Smooth muscle cell (in vitro differentiated cells): Measurements from ENCODE around the gene SOX21. TPM values are rescaled to one million over a fixed set of nuclear protein-coding genes. Genes with fewer than 3 reads are reported as not detected.

Experiments
- DNase-seq: peaks from one replicate; lab custom pipeline; 2025; ENCODE audit not compliant: unreplicated experiment; lab: John Stamatoyannopoulos, UW
- H2AFZ ChIP-seq: fragments of 200-600 bp; sonication (generic); 2 replicates; pipeline ENCODE4 v1.6.0; 2016; ENCODE audit warnings: antibody characterized with exemption, low read depth, mild to moderate bottlenecking
- H3F3A ChIP-seq: fragments of 200-600 bp; sonication (generic); 2 replicates; pipeline ENCODE4 v1.6.0; 2017; ENCODE audit warnings: antibody characterized with exemption, low read depth
- H3K27ac ChIP-seq: fragments of 200-600 bp; sonication (generic); 2 replicates; pipeline ENCODE4 v1.5.1; 2016; ENCODE audit warnings: low read depth, mild to moderate bottlenecking
- H3K27me3 ChIP-seq: fragments of 200-600 bp; sonication (generic); 2 replicates; pipeline ENCODE4 v1.6.1; 2016; ENCODE audit warnings: low read depth, mild to moderate bottlenecking
- H3K36me3 ChIP-seq: fragments of 200-600 bp; sonication (generic); 2 replicates; pipeline ENCODE4 v1.5.1; 2016; ENCODE audit warnings: low read depth
- H3K4me1 ChIP-seq: fragments of 200-600 bp; sonication (generic); 2 replicates; pipeline ENCODE4 v1.5.1; 2016; ENCODE audit warnings: low read depth
- H3K4me2 ChIP-seq: fragments of 200-600 bp; sonication (generic); 2 replicates; pipeline ENCODE4 v1.6.0; 2016; ENCODE audit warnings: mild to moderate bottlenecking
- H3K4me3 ChIP-seq: fragments of 200-600 bp; sonication (generic); 2 replicates; pipeline ENCODE4 v1.5.1; 2016; ENCODE audit warnings: mild to moderate bottlenecking
- H3K79me2 ChIP-seq: fragments of 200-600 bp; sonication (generic); 2 replicates; pipeline ENCODE4 v1.6.0; 2016; ENCODE audit warnings: low read depth, mild to moderate bottlenecking
- H3K9ac ChIP-seq: fragments of 200-600 bp; sonication (generic); 2 replicates; pipeline ENCODE4 v1.6.0; 2016; ENCODE audit warnings: low read depth
- H3K9me3 ChIP-seq: fragments of 200-600 bp; sonication (generic); replicated peaks from 2 replicates; pipeline ENCODE4 v1.5.1; 2016; ENCODE audit warnings: low read depth
- H4K20me1 ChIP-seq: fragments of 200-600 bp; sonication (generic); 2 replicates; pipeline ENCODE4 v1.6.0; 2016; ENCODE audit warnings: low read depth
- WGBS: methylation state at CpG from one replicate; pipeline ENCODE4 v1.1.7; 2016; ENCODE audit warnings: low lambda C conversion rate; 5-methylcytosine and 5-hydroxymethylcytosine counted together
- polyA plus RNA-seq: library from polyadenylated mRNA; unstranded; fragments of >200 nt; fragmentation: Nextera tagmentation; extraction: Ambion mirVana; gene quantifications from 2 replicates; pipeline ENCODE4 v1.2.1, GENCODE V29; 2016
- total RNA-seq: library from RNA; depleted of rRNA; stranded (reverse); fragments of >200 nt; gene quantifications from 2 replicates; pipeline ENCODE4 v1.2.3, GENCODE V29; 2014
- TF ChIP-seq, protein P1 (sequence below): fragments of 200-600 bp; sonication (generic); IDR thresholded peaks from 2 replicates; pipeline ENCODE4 v1.5.1; 2017; ENCODE audit warnings: borderline replicate concordance, mild to moderate bottlenecking, antibody characterized with exemption; ENCODE audit not compliant: insufficient read depth, poor library complexity, severe bottlenecking

SOX21 gene
- total and polyA plus RNA-seq, 2 experiments from 2014 or later: not detected

DNA sequence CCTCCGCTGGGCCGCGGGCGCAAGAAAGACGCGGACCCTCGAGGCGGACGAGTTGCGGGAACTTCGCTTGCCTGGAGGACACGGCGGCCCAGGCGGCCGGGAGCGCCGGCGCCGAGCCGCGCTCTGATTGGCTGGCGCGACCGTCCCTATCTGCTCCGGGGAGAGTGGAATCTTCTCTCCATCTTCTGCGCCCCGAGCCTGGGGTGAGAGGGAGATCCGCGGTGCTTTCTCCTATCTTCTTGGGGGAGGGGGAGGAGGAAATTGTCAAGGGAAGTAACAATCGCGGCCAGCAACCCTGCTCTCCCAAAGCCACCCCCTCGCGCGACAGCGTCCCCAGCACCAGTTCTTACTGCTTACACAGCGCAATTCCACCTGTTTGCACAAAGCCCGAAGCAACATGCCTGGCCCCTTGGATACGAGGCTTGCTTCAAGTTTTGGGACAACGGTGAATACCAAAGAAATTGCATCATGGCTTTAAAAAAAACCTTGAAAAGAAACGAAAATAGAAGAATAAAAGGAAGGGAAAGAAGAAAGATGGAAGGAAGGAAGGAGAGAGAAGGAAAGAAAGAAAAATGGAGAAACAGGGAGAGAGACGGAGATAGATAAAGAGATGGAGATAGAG lies 4.8 kb downstream of the SOX21 start:
- no peak overlapping the region for H3K27ac ChIP-seq
- no peaks in the 10 kb centered on the region for H3K36me3 ChIP-seq
- no peak for DNase-seq
- under 1% methylated on average over 30 of the region's 41 CpGs for WGBS
- H4K20me1 ChIP-seq: peaks cover 3% of the 10 kb centered on the region
- H3K79me2 ChIP-seq: no peaks in the 10 kb centered on the region
- peaks cover 13% of the 10 kb centered on the region for H3K4me1 ChIP-seq
- TF ChIP-seq, protein P1, sequence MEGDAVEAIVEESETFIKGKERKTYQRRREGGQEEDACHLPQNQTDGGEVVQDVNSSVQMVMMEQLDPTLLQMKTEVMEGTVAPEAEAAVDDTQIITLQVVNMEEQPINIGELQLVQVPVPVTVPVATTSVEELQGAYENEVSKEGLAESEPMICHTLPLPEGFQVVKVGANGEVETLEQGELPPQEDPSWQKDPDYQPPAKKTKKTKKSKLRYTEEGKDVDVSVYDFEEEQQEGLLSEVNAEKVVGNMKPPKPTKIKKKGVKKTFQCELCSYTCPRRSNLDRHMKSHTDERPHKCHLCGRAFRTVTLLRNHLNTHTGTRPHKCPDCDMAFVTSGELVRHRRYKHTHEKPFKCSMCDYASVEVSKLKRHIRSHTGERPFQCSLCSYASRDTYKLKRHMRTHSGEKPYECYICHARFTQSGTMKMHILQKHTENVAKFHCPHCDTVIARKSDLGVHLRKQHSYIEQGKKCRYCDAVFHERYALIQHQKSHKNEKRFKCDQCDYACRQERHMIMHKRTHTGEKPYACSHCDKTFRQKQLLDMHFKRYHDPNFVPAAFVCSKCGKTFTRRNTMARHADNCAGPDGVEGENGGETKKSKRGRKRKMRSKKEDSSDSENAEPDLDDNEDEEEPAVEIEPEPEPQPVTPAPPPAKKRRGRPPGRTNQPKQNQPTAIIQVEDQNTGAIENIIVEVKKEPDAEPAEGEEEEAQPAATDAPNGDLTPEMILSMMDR: no peak
- peaks cover 97% of the 10 kb centered on the region for H3K27me3 ChIP-seq
- peak overlapping the region; percentile 31 for H3K4me2 ChIP-seq
- H3K9me3 ChIP-seq: no peaks in the 10 kb centered on the region
- peak overlapping the region; percentile 8 for H3K4me3 ChIP-seq
- H3K9ac ChIP-seq: no peak overlapping the region
- no peaks in the 10 kb centered on the region for H3F3A ChIP-seq
- H2AFZ ChIP-seq: no peak overlapping the region

DNA sequence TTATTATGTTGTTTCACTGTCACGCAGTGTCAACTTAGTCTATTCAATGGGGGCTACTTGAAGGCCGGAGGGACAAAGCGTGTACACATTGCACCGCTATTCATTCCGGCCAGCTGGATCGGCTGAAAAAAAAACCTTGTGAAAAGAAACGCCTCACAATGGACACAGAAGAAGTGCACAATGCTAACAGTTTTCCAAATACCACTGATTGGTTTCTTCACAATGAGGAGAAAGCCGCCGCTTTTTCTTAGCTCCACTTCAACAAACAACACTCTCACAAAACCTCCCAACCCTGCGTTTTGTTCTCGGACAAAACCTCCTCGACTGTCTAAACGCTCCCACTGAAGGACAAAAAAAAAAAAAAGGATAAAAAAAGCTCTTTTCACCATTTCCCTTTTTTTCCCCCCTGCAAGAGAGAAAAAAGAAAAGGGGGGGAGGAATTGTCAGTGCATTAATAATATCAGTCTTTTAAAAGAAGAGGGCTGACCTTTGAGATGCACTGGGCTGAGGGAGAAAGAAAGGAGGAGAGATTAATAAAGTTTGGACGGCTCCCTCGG lies 5.4 kb downstream of the SOX21 start:
- Histone ChIP-seq H3F3A (no peaks in the 10 kb centered on the region), H3K4me2 (peak overlapping the region; percentile 31)
- 5% methylated on average over 15 of the region's 15 CpGs for WGBS

DNA sequence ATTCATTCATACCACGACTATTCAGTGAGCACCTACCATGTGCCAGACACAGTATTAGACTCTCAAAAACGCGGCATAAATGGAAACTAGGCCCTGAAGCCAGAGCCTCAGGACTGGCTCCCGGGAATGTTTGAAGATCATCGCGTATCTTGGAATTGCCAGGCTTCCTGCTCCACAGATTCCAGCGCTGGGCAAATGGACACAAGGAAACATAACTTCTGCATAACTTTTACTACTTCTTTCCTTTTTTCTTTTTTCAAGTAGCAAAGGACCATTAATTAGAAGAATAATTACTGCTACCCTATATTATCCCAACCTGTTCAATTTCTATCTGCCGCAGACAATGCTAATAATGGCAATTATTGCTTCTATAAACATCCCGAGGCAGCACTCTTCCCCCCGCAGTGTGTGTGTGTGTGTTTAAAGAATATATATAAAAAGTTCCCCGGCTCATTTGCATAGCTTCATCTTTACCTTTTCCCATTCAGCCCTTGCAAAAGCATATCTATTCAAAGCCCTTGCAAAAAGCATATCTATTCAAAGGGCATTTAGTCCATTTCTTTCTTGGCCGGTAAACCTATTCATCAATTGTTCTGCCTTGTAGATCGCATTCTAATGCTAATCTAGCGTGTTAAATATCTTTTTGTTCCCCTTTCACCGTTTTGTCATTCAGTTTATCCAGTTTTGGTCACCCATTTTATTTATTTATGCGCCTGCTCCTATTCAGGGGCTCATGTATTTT lies 6.1 kb downstream of the SOX21 start:
- TF ChIP-seq, protein P1: no peak
- H3K4me2 ChIP-seq: no peak overlapping the region
- no peak overlapping the region for H3K9ac ChIP-seq

More for the DNA sequence above, 5.4 kb downstream of the SOX21 start:
- no peak overlapping the region for H2AFZ ChIP-seq
- H3K27ac ChIP-seq: no peak overlapping the region
- no peaks in the 10 kb centered on the region for H3K79me2 ChIP-seq
- H3K36me3 ChIP-seq: no peaks in the 10 kb centered on the region
- no peak overlapping the region for H3K9ac ChIP-seq
- H4K20me1 ChIP-seq: peaks cover 3% of the 10 kb centered on the region
- H3K27me3 ChIP-seq: peaks cover 97% of the 10 kb centered on the region
- H3K4me3 ChIP-seq: peak overlapping the region; percentile 8
- DNase-seq: no peak
- no peaks in the 10 kb centered on the region for H3K9me3 ChIP-seq
- TF ChIP-seq, protein P1: no peak
- peaks cover 13% of the 10 kb centered on the region for H3K4me1 ChIP-seq

More for the DNA sequence above, 6.1 kb downstream of the SOX21 start:
- Histone ChIP-seq H3K27ac (no peak overlapping the region), H4K20me1 (peaks cover 3% of the 10 kb centered on the region), H3K36me3 (no peaks in the 10 kb centered on the region), H3F3A (no peaks in the 10 kb centered on the region), H3K4me1 (peaks cover 13% of the 10 kb centered on the region), H3K79me2 (no peaks in the 10 kb centered on the region), H2AFZ (no peak overlapping the region), H3K4me3 (no peak overlapping the region), H3K27me3 (peaks cover 99% of the 10 kb centered on the region), H3K9me3 (no peaks in the 10 kb centered on the region)
- DNase-seq: no peak
- WGBS: 17% methylated on average over 16 of the region's 16 CpGs
